ENCODE measurements around the gene PRX. TPM values are rescaled to one million over a fixed set of nuclear protein-coding genes. Genes with fewer than 3 reads are reported as not detected.

PRX gene
- total RNA-seq, 4 donors from 2014 or later = 1.5 to 5.0 (median 2.6) TPM

GRCh38 chr19:40394816-40395210 is 18.4 kb downstream of the PRX start:
- H3K9me3 ChIP-seq = no peaks in the 10 kb centered on the region
- TF ChIP-seq EP300 (IDR thresholded peaks at IDR 0.05; ENCODE audit: low read depth) (no peak), POLR2AphosphoS5 (IDR thresholded peaks at IDR 0.05) (no peak), POLR2A (IDR thresholded peaks at IDR 0.05) (no peak)
- TF ChIP-seq, protein P1, sequence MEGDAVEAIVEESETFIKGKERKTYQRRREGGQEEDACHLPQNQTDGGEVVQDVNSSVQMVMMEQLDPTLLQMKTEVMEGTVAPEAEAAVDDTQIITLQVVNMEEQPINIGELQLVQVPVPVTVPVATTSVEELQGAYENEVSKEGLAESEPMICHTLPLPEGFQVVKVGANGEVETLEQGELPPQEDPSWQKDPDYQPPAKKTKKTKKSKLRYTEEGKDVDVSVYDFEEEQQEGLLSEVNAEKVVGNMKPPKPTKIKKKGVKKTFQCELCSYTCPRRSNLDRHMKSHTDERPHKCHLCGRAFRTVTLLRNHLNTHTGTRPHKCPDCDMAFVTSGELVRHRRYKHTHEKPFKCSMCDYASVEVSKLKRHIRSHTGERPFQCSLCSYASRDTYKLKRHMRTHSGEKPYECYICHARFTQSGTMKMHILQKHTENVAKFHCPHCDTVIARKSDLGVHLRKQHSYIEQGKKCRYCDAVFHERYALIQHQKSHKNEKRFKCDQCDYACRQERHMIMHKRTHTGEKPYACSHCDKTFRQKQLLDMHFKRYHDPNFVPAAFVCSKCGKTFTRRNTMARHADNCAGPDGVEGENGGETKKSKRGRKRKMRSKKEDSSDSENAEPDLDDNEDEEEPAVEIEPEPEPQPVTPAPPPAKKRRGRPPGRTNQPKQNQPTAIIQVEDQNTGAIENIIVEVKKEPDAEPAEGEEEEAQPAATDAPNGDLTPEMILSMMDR (IDR thresholded peaks at IDR 0.05) = no peak
- intact Hi-C loops (cut with DNase I; ENCODE audit: low total_unique reads) (no loop called here), in situ Hi-C loops (cut with MboI; ENCODE audit: low pct_ligation_motif_present in 1 of 4, low pct_unique_long_range_greater_than_20kb in 1 of 4, low sequenced_read_pairs in 3 of 4) (no loop called here)
- no peak overlapping the region for H3K4me3 ChIP-seq
- H3K4me1 ChIP-seq = no peaks in the 10 kb centered on the region
- no peak overlapping the region for H3K27ac ChIP-seq
- no peaks in the 10 kb centered on the region for H3K27me3 ChIP-seq
- no peaks in the 10 kb centered on the region for H3K36me3 ChIP-seq
- WGBS, 2 donors (ENCODE audit: low coverage in 1 of 2) = 70% methylated on average over 12 of the region's 13 CpGs; no CpG with 5 or more reads in 1 of the 2 donors
- no peak for DNase-seq

- Histone ChIP-seq H3K4me1 (no peaks in the 10 kb centered on the region), H3K27me3 (no peaks in the 10 kb centered on the region), H3K36me3 (no peaks in the 10 kb centered on the region), H3K9me3 (no peaks in the 10 kb centered on the region), H3K27ac (no peak overlapping the region), H3K4me3 (no peak overlapping the region)
- DNase-seq = no peak
- TF ChIP-seq, protein P1 (IDR thresholded peaks at IDR 0.05) = no peak
- no peak for TF ChIP-seq EP300 (IDR thresholded peaks at IDR 0.05; ENCODE audit: low read depth)
- TF ChIP-seq POLR2A (IDR thresholded peaks at IDR 0.05) = no peak
- TF ChIP-seq POLR2AphosphoS5 (IDR thresholded peaks at IDR 0.05) = no peak
- 87 to 91% methylated on average over 3 to 40 of the region's 41 CpGs for WGBS, 2 donors (ENCODE audit: low coverage in 1 of 2)
- in situ Hi-C loops (cut with MboI; ENCODE audit: low pct_ligation_motif_present in 1 of 4, low pct_unique_long_range_greater_than_20kb in 1 of 4, low sequenced_read_pairs in 3 of 4) (no loop called here), intact Hi-C loops (cut with DNase I; ENCODE audit: low total_unique reads) (no loop called here)
Observed at GRCh38 chr19:40393894-40394815, 19.0 kb downstream of the PRX start.

DNA sequence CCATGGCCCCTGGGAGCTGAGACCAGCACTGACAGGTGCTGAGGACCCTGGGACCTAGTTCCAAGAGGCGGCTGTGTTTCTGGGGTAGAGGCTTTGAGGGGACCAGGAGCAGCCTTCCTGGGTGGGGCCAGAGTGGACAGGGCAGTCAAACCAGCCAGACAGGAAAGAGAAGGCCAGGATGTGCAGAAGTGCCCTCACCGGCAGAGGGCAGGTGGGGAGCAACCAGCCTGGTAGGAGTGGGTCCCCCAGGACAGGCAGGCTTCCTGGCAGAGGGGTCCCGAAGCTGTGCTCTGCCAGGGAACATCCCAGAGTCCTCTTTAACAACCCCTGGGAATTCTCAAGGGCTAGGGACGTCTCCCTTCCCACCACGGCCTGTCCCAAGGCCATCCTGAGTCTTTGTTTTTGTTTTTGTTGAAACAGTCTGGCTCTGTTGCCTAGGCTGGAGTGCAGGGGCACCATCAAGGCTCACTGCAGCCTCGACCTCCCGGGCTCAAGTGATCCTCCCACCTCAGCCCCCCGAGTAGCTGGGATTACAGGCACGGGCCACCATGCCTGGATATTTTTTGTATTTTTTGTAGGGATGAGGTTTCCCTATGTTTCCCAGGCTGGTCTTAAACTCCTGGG is 20.2 kb downstream of the PRX start:
- peak; percentile 52 for DNase-seq
- no peaks in the 10 kb centered on the region for H3K36me3 ChIP-seq
- intact Hi-C loops (cut with DNase I; ENCODE audit: low total_unique reads) (no loop called here), in situ Hi-C loops (cut with MboI; ENCODE audit: low pct_ligation_motif_present in 1 of 4, low pct_unique_long_range_greater_than_20kb in 1 of 4, low sequenced_read_pairs in 3 of 4) (no loop called here)
- 45% methylated on average over 9 of the region's 9 CpGs; no CpG with 5 or more reads in 1 of the 2 donors for WGBS, 2 donors (ENCODE audit: low coverage in 1 of 2)
- H3K4me1 ChIP-seq = no peaks in the 10 kb centered on the region
- H3K9me3 ChIP-seq = no peaks in the 10 kb centered on the region
- no peaks in the 10 kb centered on the region for H3K27me3 ChIP-seq
- TF ChIP-seq EP300 (IDR thresholded peaks at IDR 0.05; ENCODE audit: low read depth) = no peak
- TF ChIP-seq, protein P1 (IDR thresholded peaks at IDR 0.05) = peak; percentile 11 to 40 (median 29)
- no peak for TF ChIP-seq POLR2A (IDR thresholded peaks at IDR 0.05)
- no peak overlapping the region for H3K4me3 ChIP-seq
- no peak overlapping the region for H3K27ac ChIP-seq

DNA sequence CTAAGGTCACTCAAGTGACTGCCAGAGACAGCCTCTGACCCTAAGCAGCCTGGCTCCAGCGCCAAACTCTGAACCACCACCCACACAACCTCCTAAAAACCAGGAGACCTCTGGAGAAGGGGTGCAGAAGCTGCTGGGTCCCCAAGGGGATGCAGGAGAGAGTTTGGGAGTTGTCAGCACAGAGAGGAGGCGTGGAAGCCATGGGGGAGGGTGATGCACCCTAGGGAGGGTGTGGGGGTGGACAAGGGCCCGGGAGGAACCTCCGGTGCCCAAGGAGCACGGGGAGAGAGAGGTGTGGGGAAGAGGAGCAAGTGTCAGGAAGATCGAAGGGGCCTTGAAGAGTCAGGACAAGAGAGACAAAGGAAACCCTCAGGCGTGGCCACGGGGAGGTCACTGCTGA is 21.1 kb downstream of the PRX start:
- in situ Hi-C loops (cut with MboI; ENCODE audit: low pct_ligation_motif_present in 1 of 4, low pct_unique_long_range_greater_than_20kb in 1 of 4, low sequenced_read_pairs in 3 of 4) (no loop called here), intact Hi-C loops (cut with DNase I; ENCODE audit: low total_unique reads) (no loop called here)
- Histone ChIP-seq H3K27me3 (no peaks in the 10 kb centered on the region), H3K9me3 (no peaks in the 10 kb centered on the region), H3K27ac (no peak overlapping the region), H3K36me3 (no peaks in the 10 kb centered on the region), H3K4me1 (no peaks in the 10 kb centered on the region), H3K4me3 (no peak overlapping the region)
- DNase-seq = no peak
- WGBS, 2 donors (ENCODE audit: low coverage in 1 of 2) = 74 to 83% methylated on average over 8 of the region's 8 CpGs
- TF ChIP-seq POLR2A (IDR thresholded peaks at IDR 0.05) (no peak), EP300 (IDR thresholded peaks at IDR 0.05; ENCODE audit: low read depth) (no peak), POLR2AphosphoS5 (IDR thresholded peaks at IDR 0.05) (no peak)
- TF ChIP-seq, protein P1 (IDR thresholded peaks at IDR 0.05) = no peak

Measured in transverse colon (tissue), 4 donors.